ENCODE measurements around the gene HSPA12B. TPM values are rescaled to one million over a fixed set of nuclear protein-coding genes. Genes with fewer than 3 reads are reported as not detected.

The HSPA12B gene
- total RNA-seq, 1 experiment from 2014 or later: 0.21 TPM

DNA sequence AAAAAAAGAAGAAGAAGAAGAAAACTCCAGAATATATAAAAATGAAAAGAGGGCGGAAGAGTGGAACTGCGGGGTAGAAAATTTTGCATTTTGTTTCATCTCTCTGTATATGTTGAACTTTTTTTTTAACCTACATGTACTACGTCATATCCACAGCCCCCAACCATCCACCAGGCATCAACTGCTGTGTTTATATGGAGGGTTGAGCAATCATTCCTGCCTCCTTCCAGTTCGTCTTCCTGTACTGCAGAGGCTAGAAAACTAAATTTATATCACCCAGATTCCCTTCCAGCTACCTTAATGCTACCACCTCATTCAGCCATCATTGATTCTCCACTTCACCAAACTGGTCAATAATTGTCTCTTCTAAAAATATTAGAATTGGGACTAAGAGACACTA is 10.6 kb upstream of the HSPA12B start:
- TF ChIP-seq, protein P1, sequence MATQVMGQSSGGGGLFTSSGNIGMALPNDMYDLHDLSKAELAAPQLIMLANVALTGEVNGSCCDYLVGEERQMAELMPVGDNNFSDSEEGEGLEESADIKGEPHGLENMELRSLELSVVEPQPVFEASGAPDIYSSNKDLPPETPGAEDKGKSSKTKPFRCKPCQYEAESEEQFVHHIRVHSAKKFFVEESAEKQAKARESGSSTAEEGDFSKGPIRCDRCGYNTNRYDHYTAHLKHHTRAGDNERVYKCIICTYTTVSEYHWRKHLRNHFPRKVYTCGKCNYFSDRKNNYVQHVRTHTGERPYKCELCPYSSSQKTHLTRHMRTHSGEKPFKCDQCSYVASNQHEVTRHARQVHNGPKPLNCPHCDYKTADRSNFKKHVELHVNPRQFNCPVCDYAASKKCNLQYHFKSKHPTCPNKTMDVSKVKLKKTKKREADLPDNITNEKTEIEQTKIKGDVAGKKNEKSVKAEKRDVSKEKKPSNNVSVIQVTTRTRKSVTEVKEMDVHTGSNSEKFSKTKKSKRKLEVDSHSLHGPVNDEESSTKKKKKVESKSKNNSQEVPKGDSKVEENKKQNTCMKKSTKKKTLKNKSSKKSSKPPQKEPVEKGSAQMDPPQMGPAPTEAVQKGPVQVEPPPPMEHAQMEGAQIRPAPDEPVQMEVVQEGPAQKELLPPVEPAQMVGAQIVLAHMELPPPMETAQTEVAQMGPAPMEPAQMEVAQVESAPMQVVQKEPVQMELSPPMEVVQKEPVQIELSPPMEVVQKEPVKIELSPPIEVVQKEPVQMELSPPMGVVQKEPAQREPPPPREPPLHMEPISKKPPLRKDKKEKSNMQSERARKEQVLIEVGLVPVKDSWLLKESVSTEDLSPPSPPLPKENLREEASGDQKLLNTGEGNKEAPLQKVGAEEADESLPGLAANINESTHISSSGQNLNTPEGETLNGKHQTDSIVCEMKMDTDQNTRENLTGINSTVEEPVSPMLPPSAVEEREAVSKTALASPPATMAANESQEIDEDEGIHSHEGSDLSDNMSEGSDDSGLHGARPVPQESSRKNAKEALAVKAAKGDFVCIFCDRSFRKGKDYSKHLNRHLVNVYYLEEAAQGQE (IDR thresholded peaks at IDR 0.05; ENCODE audit: insufficient read depth in 1 of 2, low read depth in 2 of 2, low read length in 1 of 2): no peak
- TF ChIP-seq POLR2AphosphoS5 (IDR thresholded peaks at IDR 0.05; ENCODE audit: low read depth, low read length) (no peak), SIN3A (IDR thresholded peaks at IDR 0.05; ENCODE audit: borderline replicate concordance, insufficient read depth, low read depth, low read length) (no peak), TCF7L2 (IDR thresholded peaks at IDR 0.05; ENCODE audit: low read depth, low read length) (no peak)
- TF ChIP-seq, protein P2, sequence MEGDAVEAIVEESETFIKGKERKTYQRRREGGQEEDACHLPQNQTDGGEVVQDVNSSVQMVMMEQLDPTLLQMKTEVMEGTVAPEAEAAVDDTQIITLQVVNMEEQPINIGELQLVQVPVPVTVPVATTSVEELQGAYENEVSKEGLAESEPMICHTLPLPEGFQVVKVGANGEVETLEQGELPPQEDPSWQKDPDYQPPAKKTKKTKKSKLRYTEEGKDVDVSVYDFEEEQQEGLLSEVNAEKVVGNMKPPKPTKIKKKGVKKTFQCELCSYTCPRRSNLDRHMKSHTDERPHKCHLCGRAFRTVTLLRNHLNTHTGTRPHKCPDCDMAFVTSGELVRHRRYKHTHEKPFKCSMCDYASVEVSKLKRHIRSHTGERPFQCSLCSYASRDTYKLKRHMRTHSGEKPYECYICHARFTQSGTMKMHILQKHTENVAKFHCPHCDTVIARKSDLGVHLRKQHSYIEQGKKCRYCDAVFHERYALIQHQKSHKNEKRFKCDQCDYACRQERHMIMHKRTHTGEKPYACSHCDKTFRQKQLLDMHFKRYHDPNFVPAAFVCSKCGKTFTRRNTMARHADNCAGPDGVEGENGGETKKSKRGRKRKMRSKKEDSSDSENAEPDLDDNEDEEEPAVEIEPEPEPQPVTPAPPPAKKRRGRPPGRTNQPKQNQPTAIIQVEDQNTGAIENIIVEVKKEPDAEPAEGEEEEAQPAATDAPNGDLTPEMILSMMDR (IDR thresholded peaks at IDR 0.05): no peak
- no peaks in the 10 kb centered on the region for H3K36me3 ChIP-seq (ENCODE audit: control insufficient read depth, insufficient read depth, low read length)
- no peak overlapping the region for H3K4me3 ChIP-seq (ENCODE audit: low read depth in 2 of 2, low read length in 2 of 2)
- in situ Hi-C loops (cut with HindIII; ENCODE audit: low pct_unique_long_range_greater_than_20kb, low sequenced_read_pairs): no loop called here
- DNase-seq (ENCODE audit: low read depth, low spot score): no peak
- intact Hi-C loops (cut with micrococcal nuclease; ENCODE audit: unreplicated experiment): no loop called here
- H3K9me3 ChIP-seq (ENCODE audit: control insufficient read depth, insufficient read depth, low read depth, low read length): no peaks in the 10 kb centered on the region
- no TSS peak for BruUV-seq (replicated peaks)
- no peak overlapping the region for H3K27ac ChIP-seq (ENCODE audit: low read length)
- CTCF ChIA-PET: no interaction called here
- H3K4me1 ChIP-seq (ENCODE audit: control insufficient read depth, insufficient read depth, low read length): no peaks in the 10 kb centered on the region
- POLR2A ChIA-PET: interaction anchor here (0.6 kb wide), 1 partner anchor 17 kb away, joined by 11 read pairs; no protein-coding TSS in a partner anchor
- H3K27me3 ChIP-seq (ENCODE audit: control insufficient read depth, insufficient read depth, low read length): 0 out of 2 replicates have a peak, but pooled peaks cover 7% of the 10 kb centered on the region
- ATAC-seq: no peak

DNA sequence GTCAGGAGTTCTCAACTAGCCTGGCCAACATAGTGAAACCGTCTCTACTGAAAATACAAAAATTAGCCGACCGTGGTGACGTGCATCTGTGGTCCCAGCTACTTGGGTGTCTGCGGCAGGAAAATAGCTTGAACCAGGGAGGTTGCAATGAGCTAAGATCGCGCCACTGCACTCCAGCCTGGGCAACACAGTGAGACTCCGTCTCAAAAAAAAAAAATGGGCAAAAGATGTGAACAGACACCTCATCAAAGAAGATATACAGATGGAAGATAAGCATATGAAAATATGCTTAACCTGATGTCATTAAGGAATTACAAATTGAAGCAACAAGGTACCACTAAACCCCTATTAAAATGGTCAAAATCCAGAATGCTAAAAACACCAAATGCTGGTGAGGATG is 9.2 kb upstream of the HSPA12B start:
- Histone ChIP-seq H3K4me3 (ENCODE audit: low read depth in 2 of 2, low read length in 2 of 2) (no peak overlapping the region), H3K9me3 (ENCODE audit: control insufficient read depth, insufficient read depth, low read depth, low read length) (no peaks in the 10 kb centered on the region), H3K27me3 (ENCODE audit: control insufficient read depth, insufficient read depth, low read length) (peaks cover 8% of the 10 kb centered on the region; the same call in 1 of the 2 replicates), H3K4me1 (ENCODE audit: control insufficient read depth, insufficient read depth, low read length) (0 out of 2 replicates have a peak, but pooled peaks cover 3% of the 10 kb centered on the region), H3K27ac (ENCODE audit: low read length) (no peak overlapping the region), H3K36me3 (ENCODE audit: control insufficient read depth, insufficient read depth, low read length) (no peaks in the 10 kb centered on the region)
- intact Hi-C loops (cut with micrococcal nuclease; ENCODE audit: unreplicated experiment): no loop called here
- DNase-seq (ENCODE audit: low read depth, low spot score) (no peak), ATAC-seq (no peak)
- ChIA-PET POLR2A (no interaction called here), CTCF (no interaction called here)
- TF ChIP-seq, protein P1 (IDR thresholded peaks at IDR 0.05; ENCODE audit: insufficient read depth in 1 of 2, low read depth in 2 of 2, low read length in 1 of 2): no peak
- TF ChIP-seq SIN3A (IDR thresholded peaks at IDR 0.05; ENCODE audit: borderline replicate concordance, insufficient read depth, low read depth, low read length) (no peak), POLR2AphosphoS5 (IDR thresholded peaks at IDR 0.05; ENCODE audit: low read depth, low read length) (no peak), TCF7L2 (IDR thresholded peaks at IDR 0.05; ENCODE audit: low read depth, low read length) (no peak)
- TF ChIP-seq, protein P2 (IDR thresholded peaks at IDR 0.05): no peak
- in situ Hi-C loops (cut with HindIII; ENCODE audit: low pct_unique_long_range_greater_than_20kb, low sequenced_read_pairs): no loop called here
- BruUV-seq (replicated peaks): no TSS peak
